GM12878 (cell line): ENCODE measurements around the gene SAMHD1. TPM values are rescaled to one million over a fixed set of nuclear protein-coding genes. Genes with fewer than 3 reads are reported as not detected.

Experiments
- ATAC-seq: fragments of 200-7000 bp; cut with Tn5 transposase; 3 replicates; pipeline ENCODE4 v1.9.1; 2020; ENCODE audit warnings: mild to moderate bottlenecking, moderate library complexity
- BruUV-seq: library from RNA; stranded (reverse); fragments of 400-500 nt; replicated peaks from 2 replicates; lab custom pipeline; 2021; lab: Mats Ljungman, UMichigan
- CTCF ChIA-PET: fragments of 300-600 bp; sonication (Branson Sonifier 250); formaldehyde crosslinking; extraction: SDS; loops from one replicate; lab custom pipeline; 2021; ENCODE audit warnings: inconsistent platforms; lab: Yijun Ruan, JAX
- POLR2A ChIA-PET: fragments of 350-600 bp; formaldehyde crosslinking; extraction: SDS; loops from one replicate; lab custom pipeline; 2021; ENCODE audit warnings: inconsistent platforms; lab: Charles Lee
- RAD21 ChIA-PET: fragments of 300-600 bp; sonication (Branson Sonifier 250); formaldehyde crosslinking; loops from one replicate; lab custom pipeline; 2023; ENCODE audit warnings: antibody characterized with exemption; ENCODE audit not compliant: unreplicated experiment; lab: Charles Lee
- SMC1A ChIA-PET: fragments of 300-600 bp; sonication (Branson Sonifier 250); formaldehyde crosslinking; loops from one replicate; lab custom pipeline; 2023; ENCODE audit not compliant: unreplicated experiment, uncharacterized antibody; lab: Charles Lee
- DNase-seq: peaks from one replicate; pipeline ENCODE4 v3.0.0-alpha.2; 2011; ENCODE audit warnings: low read depth, low spot score
- FAIRE-seq: peaks from 3 replicates; lab custom pipeline; 2011; peaks lifted over from hg19 to GRCh38; lab: Jason Lieb, UNC
- H2AFZ ChIP-seq: 2 replicates; pipeline ENCODE4 v1.6.0; 2011; ENCODE audit warnings: low read depth, low read length, control low read depth; ENCODE audit not compliant: control insufficient read depth
- H3K27ac ChIP-seq: 2 replicates; pipeline ENCODE4 v1.5.1; 2011; ENCODE audit warnings: control low read depth; ENCODE audit not compliant: control insufficient read depth, insufficient read depth
- H3K27me3 ChIP-seq, 2 experiments: replicated peaks in 1 of 2; 2 replicates each; pipeline versions ENCODE4 v1.6.0 to v1.6.1; 2011; ENCODE audit warnings: low read length in 1 of 2; ENCODE audit not compliant: control insufficient read depth in 2 of 2, insufficient read depth in 2 of 2
- H3K36me3 ChIP-seq, 2 experiments: 2 replicates each; pipeline ENCODE4 v1.5.1; 2011; ENCODE audit warnings: low read length in 1 of 2; ENCODE audit not compliant: control insufficient read depth in 2 of 2, insufficient read depth in 2 of 2
- H3K4me1 ChIP-seq: 2 replicates; pipeline ENCODE4 v1.6.1; 2011; ENCODE audit warnings: mild to moderate bottlenecking, low read length, moderate library complexity, mixed read lengths; ENCODE audit not compliant: control insufficient read depth, insufficient read depth
- H3K4me2 ChIP-seq: 2 replicates; pipeline ENCODE4 v1.6.0; 2011; ENCODE audit warnings: control low read depth; ENCODE audit not compliant: control insufficient read depth, insufficient read depth
- H3K4me3 ChIP-seq: fragments of 200-600 bp; sonication (generic); 2 replicates; pipeline ENCODE4 v1.5.1; 2016
- H3K79me2 ChIP-seq: 2 replicates; pipeline ENCODE4 v1.6.0; 2011; ENCODE audit warnings: low read length; ENCODE audit not compliant: control insufficient read depth, insufficient read depth
- H3K9ac ChIP-seq: 2 replicates; pipeline ENCODE4 v1.8.0; 2011; ENCODE audit warnings: low read length, control low read depth, mixed read lengths; ENCODE audit not compliant: control insufficient read depth, insufficient read depth
- H3K9me3 ChIP-seq: replicated peaks from 3 replicates; pipeline ENCODE4 v1.5.1; 2011; ENCODE audit warnings: mild to moderate bottlenecking, low read length; ENCODE audit not compliant: control insufficient read depth, insufficient read depth
- H4K20me1 ChIP-seq: 2 replicates; pipeline ENCODE4 v1.6.0; 2011; ENCODE audit not compliant: control insufficient read depth, insufficient read depth
- CREM ChIP-seq: IDR thresholded peaks from 2 replicates; pipeline ENCODE4 v1.6.1; 2014; ENCODE audit warnings: antibody characterized with exemption, low read depth
- LARP7 ChIP-seq: fragments of 450-650 bp; IDR thresholded peaks from 2 replicates; pipeline ENCODE4 v1.6.1; 2017; ENCODE audit warnings: mild to moderate bottlenecking
- MXI1 ChIP-seq: fragments of 150-350 bp; IDR thresholded peaks from 2 replicates; pipeline ENCODE4 v1.6.1; 2011; ENCODE audit warnings: low read depth, mild to moderate bottlenecking, inconsistent platforms, low read length, improper control_type of control experiment
- NFYA ChIP-seq: IDR thresholded peaks from 2 replicates; pipeline ENCODE4 v1.6.1; 2011; ENCODE audit warnings: low read depth, mild to moderate bottlenecking, low read length, improper control_type of control experiment, borderline replicate concordance
- SMC3 ChIP-seq: IDR thresholded peaks from 2 replicates; pipeline ENCODE4 v1.6.1; 2011; ENCODE audit warnings: low read length, improper control_type of control experiment, borderline replicate concordance
- ZNF274 ChIP-seq: IDR thresholded peaks from one replicate; pipeline ENCODE4 v1.8.0; 2011; ENCODE audit not compliant: insufficient read length, insufficient read depth
- WGBS: methylation state at CpG from one replicate; pipeline ENCODE4 v1.1.6; 2016; ENCODE audit warnings: low lambda C conversion rate; ENCODE audit not compliant: insufficient replicate concordance, insufficient coverage; ENCODE audit errors: missing lambda C conversion rate; 5-methylcytosine and 5-hydroxymethylcytosine counted together
- in situ Hi-C: fragments of 300-500 bp; cut with MboI; formaldehyde crosslinking; loops from 9 replicates; pipeline ENCODE4 v1.14.3; 2018; ENCODE audit warnings: mixed read lengths
- intact Hi-C: fragments of 100-400 bp; cut with micrococcal nuclease; formaldehyde crosslinking; loops from one replicate; pipeline ENCODE4 v1.14.2; 2022; ENCODE audit not compliant: unreplicated experiment
- polyA plus RNA-seq, 11 experiments: library from polyadenylated mRNA; depleted of rRNA in 4 of 11; unstranded in 6 of 11; stranded (reverse) in 5 of 11; fragments of >200 nt; fragmentation: Nextera tagmentation in 4 of 11; fragmentation: Illumina TruSeq in 1 of 11; extraction: Ambion mirVana in 4 of 11; extraction: Trizol in 1 of 11; gene quantifications; 1 replicate in 1 of 11; 2 replicates in 10 of 11; pipeline versions ENCODE4 v1.2.1 to v1.2.3, GENCODE V29; 2011 to 2016; ENCODE audit warnings: inconsistent platforms in 2 of 11, missing spikeins in 2 of 11, low read depth in 1 of 11
- total RNA-seq, 4 experiments: library from RNA; depleted of rRNA in 3 of 4; stranded (reverse); fragments of >200 nt in 3 of 4; fragmentation: Illumina TruSeq in 1 of 4; extraction: Trizol in 1 of 4; gene quantifications; 2 replicates each; pipeline versions ENCODE4 v1.2.1 to v1.2.3, GENCODE V29; 2013 to 2021
- TF ChIP-seq, protein P1 (sequence below): fragments of 450-650 bp; IDR thresholded peaks from 2 replicates; pipeline ENCODE4 v1.6.1; 2014; ENCODE audit warnings: mild to moderate bottlenecking
- TF ChIP-seq, protein P2 (sequence below), 3 experiments: IDR thresholded peaks in 2 of 3; conservative IDR thresholded peaks in 1 of 3; 2 replicates each; pipeline ENCODE4 v1.5.1; 2011; ENCODE audit warnings: low read depth in 3 of 3, low read length in 3 of 3, mild to moderate bottlenecking in 3 of 3, control low read depth in 2 of 3, moderate library complexity in 2 of 3, inconsistent platforms in 1 of 3, mixed read lengths in 1 of 3; ENCODE audit not compliant: control insufficient read depth in 2 of 3, insufficient read depth in 1 of 3; ENCODE audit errors: extremely low read depth in 1 of 3

The SAMHD1 gene
- total and polyA plus RNA-seq, 10 of the 15 experiments (the other 5 are each of a cell fraction or from before 2014, with no cell fraction given), result 20.5 to 47.9 (median 38.8) TPM

DNA sequence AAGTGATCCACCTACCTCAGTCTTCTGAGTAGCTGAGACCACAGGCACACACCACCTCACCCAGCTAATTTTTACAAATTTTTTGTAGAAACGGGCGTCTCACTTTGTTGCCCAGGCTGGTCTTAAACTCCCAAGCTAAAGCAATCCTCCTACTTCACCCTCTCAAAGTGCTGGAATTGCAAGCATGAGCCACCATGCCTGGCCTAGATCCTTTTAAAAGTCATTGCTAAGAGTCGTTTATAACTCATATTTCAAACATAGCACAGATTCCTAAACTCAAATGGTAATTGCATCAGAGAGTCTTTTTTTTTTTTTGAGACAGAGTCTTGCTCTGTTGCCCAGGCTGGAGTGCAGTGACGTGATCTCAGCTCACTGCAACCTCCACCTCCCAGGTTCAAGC is 7.7 kb upstream of the SAMHD1 start:
- H3K36me3 ChIP-seq, result no peaks in the 10 kb centered on the region
- DNase-seq (no peak), FAIRE-seq (no peak), ATAC-seq (no peak)
- CTCF ChIA-PET, result no interaction called here
- WGBS, result 56% methylated on average over 4 of the region's 4 CpGs
- H3K27ac ChIP-seq, result no peak overlapping the region
- BruUV-seq, result no TSS peak
- H3K4me3 ChIP-seq, result no peak overlapping the region
- RAD21 ChIA-PET, result no interaction called here
- no peak overlapping the region for H3K9ac ChIP-seq
- H3K9me3 ChIP-seq, result peaks cover 5% of the 10 kb centered on the region
- intact Hi-C loops (no loop called here), in situ Hi-C loops (no loop called here)
- no peaks in the 10 kb centered on the region for H3K4me1 ChIP-seq
- SMC1A ChIA-PET, result no interaction called here
- no peak overlapping the region for H3K4me2 ChIP-seq
- H3K27me3 ChIP-seq, result no peaks in the 10 kb centered on the region
- no peak overlapping the region for H2AFZ ChIP-seq
- no peak for TF ChIP-seq SMC3
- TF ChIP-seq CREM, result no peak
- TF ChIP-seq NFYA, result no peak
- TF ChIP-seq LARP7, result no peak
- TF ChIP-seq, protein P1, sequence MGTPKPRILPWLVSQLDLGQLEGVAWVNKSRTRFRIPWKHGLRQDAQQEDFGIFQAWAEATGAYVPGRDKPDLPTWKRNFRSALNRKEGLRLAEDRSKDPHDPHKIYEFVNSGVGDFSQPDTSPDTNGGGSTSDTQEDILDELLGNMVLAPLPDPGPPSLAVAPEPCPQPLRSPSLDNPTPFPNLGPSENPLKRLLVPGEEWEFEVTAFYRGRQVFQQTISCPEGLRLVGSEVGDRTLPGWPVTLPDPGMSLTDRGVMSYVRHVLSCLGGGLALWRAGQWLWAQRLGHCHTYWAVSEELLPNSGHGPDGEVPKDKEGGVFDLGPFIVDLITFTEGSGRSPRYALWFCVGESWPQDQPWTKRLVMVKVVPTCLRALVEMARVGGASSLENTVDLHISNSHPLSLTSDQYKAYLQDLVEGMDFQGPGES, result no peak
- no peak for TF ChIP-seq ZNF274
- no peak for TF ChIP-seq MXI1
- TF ChIP-seq, protein P2, sequence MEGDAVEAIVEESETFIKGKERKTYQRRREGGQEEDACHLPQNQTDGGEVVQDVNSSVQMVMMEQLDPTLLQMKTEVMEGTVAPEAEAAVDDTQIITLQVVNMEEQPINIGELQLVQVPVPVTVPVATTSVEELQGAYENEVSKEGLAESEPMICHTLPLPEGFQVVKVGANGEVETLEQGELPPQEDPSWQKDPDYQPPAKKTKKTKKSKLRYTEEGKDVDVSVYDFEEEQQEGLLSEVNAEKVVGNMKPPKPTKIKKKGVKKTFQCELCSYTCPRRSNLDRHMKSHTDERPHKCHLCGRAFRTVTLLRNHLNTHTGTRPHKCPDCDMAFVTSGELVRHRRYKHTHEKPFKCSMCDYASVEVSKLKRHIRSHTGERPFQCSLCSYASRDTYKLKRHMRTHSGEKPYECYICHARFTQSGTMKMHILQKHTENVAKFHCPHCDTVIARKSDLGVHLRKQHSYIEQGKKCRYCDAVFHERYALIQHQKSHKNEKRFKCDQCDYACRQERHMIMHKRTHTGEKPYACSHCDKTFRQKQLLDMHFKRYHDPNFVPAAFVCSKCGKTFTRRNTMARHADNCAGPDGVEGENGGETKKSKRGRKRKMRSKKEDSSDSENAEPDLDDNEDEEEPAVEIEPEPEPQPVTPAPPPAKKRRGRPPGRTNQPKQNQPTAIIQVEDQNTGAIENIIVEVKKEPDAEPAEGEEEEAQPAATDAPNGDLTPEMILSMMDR (IDR thresholded peaks at IDR 0.05 in 2 of 3, conservative IDR thresholded peaks at IDR 0.05 in 1 of 3; ENCODE audit: control insufficient read depth in 2 of 3, extremely low read depth in 1 of 3, insufficient read depth in 1 of 3, low read depth in 3 of 3, low read length in 3 of 3), result no peak
- H3K79me2 ChIP-seq, result no peaks in the 10 kb centered on the region
- POLR2A ChIA-PET, result no interaction called here
- no peaks in the 10 kb centered on the region for H4K20me1 ChIP-seq
